ENCODE measurements around the gene PANX3.
"Not testable (repeated sequence)": the region's sequence is repeated elsewhere in the genome, so short reads cannot be mapped to it uniquely, and the experiment has no call there.

The PANX3 gene

DNA sequence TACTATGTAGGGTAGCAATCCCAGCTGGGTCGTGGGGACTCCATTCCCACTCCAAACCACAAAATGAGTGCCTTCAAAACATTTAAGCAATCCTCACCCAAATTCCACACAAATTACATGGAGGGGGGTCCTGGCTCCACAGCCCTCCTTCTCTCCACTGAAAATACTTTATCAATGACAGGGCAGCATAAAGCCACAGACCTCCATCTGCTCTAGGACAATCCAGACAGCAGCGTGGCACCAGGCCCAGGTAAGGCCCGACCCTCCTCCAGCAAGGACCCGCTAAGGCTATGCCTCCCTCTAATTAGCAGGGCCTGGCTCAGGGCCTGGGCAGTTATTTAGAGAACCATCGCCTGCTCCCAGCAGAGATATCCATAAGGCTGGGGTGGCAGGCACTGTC, at the start of gene PANX3:
Gene PANX3, plus strand, starts transcription at position 365 of the 400 bp plus-strand sequence. CDS start 129 bp downstream, outside the sequence.
- DNase-seq, result no peak

DNA sequence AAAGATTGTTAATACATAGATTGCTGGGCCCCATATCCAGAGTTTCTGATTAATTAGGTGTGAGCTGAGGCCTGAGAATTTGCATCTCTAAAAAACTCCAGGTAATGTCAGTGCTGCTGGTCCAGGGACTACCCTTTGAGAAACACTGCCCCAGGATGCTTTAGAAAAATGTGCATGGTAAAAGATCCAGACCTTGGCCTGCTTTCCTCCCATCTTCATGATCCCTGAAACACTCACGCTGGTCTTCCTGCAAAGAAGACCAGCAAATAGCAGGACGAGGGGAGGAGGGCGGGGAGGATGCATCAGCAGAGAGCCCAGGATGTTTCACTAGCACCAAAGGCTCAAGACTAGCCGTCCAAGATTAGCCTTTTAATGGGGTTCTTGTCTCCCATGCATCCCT, 41.5 kb upstream of the PANX3 start, which contains the start of gene OR8A1:
Gene OR8A1, plus strand, starts transcription at position 301 of the 400 bp plus-strand sequence. CDS start 123 bp downstream, outside the sequence.
- DNase-seq, result no peak

GRCh38 chr11:124570160-124570559, 41.1 kb upstream of the PANX3 start:
- no peak for DNase-seq

GRCh38 chr11:124577716-124578427, 33.4 kb upstream of the PANX3 start:
- DNase-seq, result no peak

DNA sequence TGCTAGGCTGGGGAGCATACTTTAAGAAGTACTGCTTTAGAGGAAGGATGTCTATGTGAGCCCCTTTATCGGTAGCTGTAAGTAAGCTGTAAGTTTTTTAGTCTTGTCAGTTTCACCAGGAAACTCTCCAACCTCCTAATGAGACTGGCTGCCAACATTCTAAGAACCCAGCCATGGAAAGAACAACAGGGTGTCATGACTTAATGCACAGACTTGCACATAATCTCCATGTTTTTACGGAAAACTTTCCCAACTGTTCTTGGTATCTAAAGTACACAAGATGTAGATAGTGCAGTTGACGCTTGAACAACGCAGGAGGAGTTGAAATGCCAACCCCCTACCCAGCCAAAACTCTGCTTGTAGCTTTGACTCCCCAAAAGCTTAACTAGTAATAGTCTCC, 32.5 kb upstream of the PANX3 start:
- no peak for DNase-seq

- no peak for DNase-seq
Measured at GRCh38 chr11:124581817-124582216, 29.4 kb upstream of the PANX3 start.

GRCh38 chr11:124582565-124582964, 28.7 kb upstream of the PANX3 start:
- no peak for DNase-seq

DNA sequence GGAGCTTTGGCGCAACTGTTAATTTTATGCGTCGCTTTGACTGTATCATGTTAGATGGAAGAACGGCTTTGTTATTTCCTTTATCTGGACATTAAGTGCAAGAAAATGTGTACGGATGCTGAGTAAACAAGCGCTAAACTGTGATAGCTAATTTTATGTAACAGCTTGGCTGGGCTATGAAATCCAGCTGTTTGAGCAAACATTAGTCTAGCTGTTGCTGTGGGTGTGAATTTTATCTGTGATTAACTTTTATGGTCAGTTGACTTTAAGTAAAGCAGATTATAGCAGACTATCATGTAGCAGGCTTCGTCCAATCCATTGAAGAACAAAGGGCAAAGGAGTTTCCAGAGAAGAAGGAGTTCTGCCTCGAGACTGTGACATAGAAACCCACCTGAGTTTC, 27.4 kb upstream of the PANX3 start:
- no peak for DNase-seq

- DNase-seq, result no peak
Measured at GRCh38 chr11:124584681-124585372, 26.4 kb upstream of the PANX3 start.

DNA sequence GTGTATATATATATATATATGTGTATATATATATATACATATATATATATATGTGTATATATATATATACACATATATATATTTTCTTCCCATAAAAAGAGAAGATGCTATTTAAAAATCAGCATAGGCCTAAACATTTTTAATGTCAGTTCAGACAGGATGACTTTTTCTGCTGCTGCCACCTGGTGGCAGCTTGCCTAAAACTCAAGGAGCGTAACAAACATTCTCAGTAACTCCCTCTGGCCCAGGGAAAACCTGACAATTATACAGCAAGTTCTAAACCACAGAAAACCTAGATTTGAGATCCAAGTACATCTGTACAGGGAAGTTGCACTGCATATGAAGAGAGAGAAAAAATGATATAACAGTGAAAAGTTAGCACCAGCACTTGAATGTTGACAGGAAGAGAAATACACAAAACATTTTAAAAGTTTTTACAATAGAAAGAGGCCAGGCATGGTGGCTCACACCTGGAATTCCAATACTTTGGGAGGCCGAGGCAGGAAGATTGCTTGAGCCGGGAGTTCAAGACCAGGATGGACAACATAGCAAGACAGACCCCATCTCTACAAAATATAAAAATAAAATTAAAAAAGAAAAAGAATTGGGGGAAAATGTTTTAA, 24.9 kb upstream of the PANX3 start:
- peak; percentile 61 for DNase-seq

- DNase-seq, result no peak
Measured at GRCh38 chr11:124591430-124591829, 19.8 kb upstream of the PANX3 start.

- no peak for DNase-seq
Measured at GRCh38 chr11:124592627-124593026, 18.6 kb upstream of the PANX3 start.

- no peak for DNase-seq
Measured at GRCh38 chr11:124595302-124595701, 15.9 kb upstream of the PANX3 start.

GRCh38 chr11:124597626-124598025, 13.6 kb upstream of the PANX3 start:
- no peak for DNase-seq

DNA sequence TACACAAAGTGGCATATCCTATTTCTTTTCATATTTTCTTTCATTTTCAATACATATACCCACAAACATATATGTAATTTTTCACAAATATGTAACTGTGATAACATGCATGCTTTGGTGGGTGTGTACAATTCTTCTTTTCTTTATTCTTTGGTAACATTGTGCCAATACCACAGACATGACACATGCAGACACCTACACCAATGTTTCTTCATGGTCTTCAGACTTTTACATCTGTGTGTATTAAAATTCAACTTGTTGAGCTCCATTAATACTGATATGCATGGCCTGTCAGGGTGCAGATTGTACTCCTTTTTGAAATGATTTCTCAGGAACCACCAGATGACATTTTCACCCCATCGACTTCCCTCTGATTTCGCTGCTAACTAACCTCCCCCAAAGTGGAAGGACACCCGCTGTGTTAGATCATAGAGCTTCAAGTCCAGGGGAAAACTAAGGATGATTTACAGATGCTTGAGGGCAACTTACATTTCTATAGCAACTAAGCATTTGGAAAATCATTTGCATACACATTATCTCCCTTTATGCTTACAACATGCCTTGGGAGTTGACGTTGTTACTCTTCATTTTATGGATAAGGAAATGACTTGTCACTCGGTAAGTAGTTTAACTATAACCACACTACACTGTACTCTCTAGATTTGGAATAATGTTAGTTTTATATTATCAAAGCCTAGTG, 10.5 kb upstream of the PANX3 start:
- DNase-seq, result no peak

DNA sequence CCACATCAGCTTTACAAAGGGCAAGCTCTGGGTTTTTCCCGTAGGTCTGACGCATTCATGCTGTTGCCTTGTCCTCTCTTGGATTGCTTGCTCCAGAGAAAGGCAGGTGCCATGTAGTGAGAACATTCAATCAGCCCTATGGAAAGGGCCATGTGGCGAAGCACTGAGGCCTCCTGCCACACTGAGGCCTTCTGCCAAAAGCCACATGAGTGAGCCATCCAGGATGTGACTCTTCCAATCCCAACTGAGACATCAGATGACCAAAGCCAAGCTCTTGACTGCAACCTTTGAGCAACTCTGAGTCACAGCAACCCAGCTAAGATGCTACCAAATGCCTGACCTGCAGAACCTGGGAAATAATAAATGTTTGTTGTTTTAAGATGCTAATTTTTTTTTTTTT, 9.0 kb upstream of the PANX3 start:
- no peak for DNase-seq

- not testable (repeated sequence) for DNase-seq
Measured at GRCh38 chr11:124602723-124603122, 8.5 kb upstream of the PANX3 start.

DNA sequence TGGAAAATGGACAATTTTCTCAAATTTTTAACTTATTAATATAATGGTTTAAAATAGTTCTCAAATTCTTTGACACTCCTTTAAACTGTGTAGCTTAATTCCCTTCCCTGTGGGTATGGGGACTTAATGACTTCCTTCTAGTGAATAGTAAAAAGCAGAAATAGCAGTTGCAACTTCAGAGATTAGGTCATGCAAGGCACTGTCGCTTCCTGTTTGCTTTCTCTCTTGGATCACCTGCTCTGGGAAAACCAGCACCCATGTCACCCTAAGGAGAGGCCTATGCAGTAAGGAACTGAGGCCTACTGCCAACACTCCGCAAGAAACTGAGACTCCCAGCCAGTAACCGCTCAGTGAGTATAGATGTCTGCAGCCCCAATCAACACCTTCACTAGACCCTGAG, 5.5 kb upstream of the PANX3 start:
- no peak for DNase-seq

- DNase-seq, result no peak
Measured at GRCh38 chr11:124608147-124608546, 3.1 kb upstream of the PANX3 start.

DNA sequence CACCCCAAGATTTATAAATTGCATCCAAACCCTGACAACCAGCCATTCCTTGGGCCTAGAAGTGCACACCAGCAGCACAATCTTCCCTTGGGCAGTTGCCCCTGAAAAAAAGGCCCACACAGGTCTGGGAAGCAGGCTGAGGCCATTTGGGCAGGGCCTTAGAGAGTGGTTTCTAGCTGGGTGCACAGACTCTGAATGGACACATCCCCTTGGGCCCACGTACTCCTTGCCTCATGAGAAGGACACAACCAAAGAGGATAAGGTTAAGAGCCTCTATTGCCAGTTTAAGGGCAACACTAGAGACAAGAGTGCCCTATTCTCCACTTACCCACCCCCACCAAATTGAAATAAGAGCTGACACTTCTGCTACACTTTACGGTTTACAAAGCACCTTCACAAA, 933 bp upstream of the PANX3 start:
- no peak for DNase-seq

GRCh38 chr11:124612045-124612444, 817 bp downstream of the PANX3 start:
- DNase-seq, result no peak

- DNase-seq, result no peak
Measured at GRCh38 chr11:124612567-124613246, 1.5 kb downstream of the PANX3 start.

DNA sequence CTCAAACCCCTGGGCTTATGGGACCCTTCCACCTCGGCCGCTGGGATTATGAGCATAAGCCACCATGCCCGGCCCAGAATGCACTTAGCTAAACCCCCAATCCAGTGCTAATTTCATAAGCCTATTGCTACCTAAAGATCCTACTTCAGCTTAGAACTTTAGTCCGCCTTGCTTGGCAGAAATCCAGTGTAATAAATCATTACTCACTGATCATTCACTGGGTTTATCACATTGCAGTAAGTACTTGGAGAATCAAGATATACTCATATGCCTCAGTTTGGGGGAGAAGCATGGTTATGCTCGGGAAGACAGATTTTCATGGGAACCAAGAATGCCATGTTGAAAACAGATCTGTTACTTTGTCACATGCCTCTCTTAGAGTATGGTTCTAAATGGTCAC, 7.6 kb downstream of the PANX3 start:
- no peak for DNase-seq
